ENCODE data around the gene NCCRP1.

The NCCRP1 gene

DNA sequence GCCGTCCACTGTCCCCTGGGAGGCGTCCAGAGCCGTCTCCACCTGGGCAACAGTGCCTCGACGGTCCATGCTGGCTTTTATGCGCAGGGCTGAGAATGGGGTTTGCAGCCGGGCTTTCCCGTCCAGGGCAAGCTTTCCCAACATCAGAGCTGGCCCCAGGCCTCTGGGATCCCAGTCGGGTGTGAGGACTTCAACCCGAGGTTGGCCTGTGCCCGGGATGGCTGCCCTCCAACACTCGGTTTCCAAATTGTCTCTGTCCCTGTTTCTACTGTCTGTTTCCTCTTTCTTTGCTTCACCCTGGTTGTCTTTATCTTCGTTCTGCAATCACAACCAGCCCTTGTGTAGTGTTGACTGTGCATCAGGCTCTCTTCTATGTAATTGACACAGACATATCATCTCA lies 52.0 kb downstream of the NCCRP1 start, which contains the start of gene IFNL4:
Gene IFNL4 (minus strand): TSS at position 51 of the 400 bp plus-strand sequence.
- DNase-seq: no peak

DNA sequence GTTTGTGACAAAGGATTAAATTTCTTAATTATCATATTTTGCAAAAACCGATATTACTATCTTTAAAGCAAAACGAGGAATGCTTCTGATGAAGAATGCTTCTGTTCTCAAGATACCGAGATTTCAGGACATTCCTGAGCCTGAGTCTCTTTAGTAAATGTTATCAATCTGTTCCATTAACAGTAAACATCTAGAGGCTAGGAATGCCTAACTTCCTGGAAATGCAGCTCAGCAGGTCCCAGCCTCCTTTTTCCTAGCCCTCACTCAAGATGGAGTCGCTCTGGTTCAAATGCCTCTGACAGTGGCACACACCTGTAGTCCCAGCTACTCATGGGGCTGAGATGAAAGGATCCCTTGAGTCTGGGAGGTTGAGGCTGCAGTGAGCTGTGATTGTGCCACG lies 54.3 kb downstream of the NCCRP1 start:
- no peak for DNase-seq
